ENCODE measurements around the gene SLC6A18.

- TF ChIP-seq, protein P1, sequence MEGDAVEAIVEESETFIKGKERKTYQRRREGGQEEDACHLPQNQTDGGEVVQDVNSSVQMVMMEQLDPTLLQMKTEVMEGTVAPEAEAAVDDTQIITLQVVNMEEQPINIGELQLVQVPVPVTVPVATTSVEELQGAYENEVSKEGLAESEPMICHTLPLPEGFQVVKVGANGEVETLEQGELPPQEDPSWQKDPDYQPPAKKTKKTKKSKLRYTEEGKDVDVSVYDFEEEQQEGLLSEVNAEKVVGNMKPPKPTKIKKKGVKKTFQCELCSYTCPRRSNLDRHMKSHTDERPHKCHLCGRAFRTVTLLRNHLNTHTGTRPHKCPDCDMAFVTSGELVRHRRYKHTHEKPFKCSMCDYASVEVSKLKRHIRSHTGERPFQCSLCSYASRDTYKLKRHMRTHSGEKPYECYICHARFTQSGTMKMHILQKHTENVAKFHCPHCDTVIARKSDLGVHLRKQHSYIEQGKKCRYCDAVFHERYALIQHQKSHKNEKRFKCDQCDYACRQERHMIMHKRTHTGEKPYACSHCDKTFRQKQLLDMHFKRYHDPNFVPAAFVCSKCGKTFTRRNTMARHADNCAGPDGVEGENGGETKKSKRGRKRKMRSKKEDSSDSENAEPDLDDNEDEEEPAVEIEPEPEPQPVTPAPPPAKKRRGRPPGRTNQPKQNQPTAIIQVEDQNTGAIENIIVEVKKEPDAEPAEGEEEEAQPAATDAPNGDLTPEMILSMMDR (IDR thresholded peaks at IDR 0.05): no peak
- TF ChIP-seq EP300 (IDR thresholded peaks at IDR 0.05; ENCODE audit: borderline replicate concordance in 1 of 2, low read depth in 1 of 2, low read length in 1 of 2) (no peak), SIN3A (IDR thresholded peaks at IDR 0.05; ENCODE audit: borderline replicate concordance, low read depth, low read length) (no peak), USF2 (IDR thresholded peaks at IDR 0.05; ENCODE audit: borderline replicate concordance, low read depth, low read length) (no peak)
- TF ChIP-seq, protein P2, sequence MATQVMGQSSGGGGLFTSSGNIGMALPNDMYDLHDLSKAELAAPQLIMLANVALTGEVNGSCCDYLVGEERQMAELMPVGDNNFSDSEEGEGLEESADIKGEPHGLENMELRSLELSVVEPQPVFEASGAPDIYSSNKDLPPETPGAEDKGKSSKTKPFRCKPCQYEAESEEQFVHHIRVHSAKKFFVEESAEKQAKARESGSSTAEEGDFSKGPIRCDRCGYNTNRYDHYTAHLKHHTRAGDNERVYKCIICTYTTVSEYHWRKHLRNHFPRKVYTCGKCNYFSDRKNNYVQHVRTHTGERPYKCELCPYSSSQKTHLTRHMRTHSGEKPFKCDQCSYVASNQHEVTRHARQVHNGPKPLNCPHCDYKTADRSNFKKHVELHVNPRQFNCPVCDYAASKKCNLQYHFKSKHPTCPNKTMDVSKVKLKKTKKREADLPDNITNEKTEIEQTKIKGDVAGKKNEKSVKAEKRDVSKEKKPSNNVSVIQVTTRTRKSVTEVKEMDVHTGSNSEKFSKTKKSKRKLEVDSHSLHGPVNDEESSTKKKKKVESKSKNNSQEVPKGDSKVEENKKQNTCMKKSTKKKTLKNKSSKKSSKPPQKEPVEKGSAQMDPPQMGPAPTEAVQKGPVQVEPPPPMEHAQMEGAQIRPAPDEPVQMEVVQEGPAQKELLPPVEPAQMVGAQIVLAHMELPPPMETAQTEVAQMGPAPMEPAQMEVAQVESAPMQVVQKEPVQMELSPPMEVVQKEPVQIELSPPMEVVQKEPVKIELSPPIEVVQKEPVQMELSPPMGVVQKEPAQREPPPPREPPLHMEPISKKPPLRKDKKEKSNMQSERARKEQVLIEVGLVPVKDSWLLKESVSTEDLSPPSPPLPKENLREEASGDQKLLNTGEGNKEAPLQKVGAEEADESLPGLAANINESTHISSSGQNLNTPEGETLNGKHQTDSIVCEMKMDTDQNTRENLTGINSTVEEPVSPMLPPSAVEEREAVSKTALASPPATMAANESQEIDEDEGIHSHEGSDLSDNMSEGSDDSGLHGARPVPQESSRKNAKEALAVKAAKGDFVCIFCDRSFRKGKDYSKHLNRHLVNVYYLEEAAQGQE (IDR thresholded peaks at IDR 0.05; ENCODE audit: low read depth, low read length): no peak
Observed at GRCh38 chr5:1222621-1223277, 2.4 kb upstream of the SLC6A18 start.

All from SK-N-SH (cell line).